HG02870 (cell line): Measurements from ENCODE around the gene ADRA2A.

Experiments used
- ATAC-seq: cut with Tn5 transposase; IDR thresholded peaks from one replicate; pipeline ENCODE4 v1.9.1; 2021; ENCODE audit warnings: mild to moderate bottlenecking, moderate library complexity; ENCODE audit not compliant: unreplicated experiment

The ADRA2A gene

GRCh38 chr10:111130471-111130870 lies 53.6 kb downstream of the ADRA2A start:
- no peak for ATAC-seq
